Tibial artery (tissue), 4 donors: ENCODE measurements around the gene CDH1.
A peak's percentile ranks its signal among the peaks of the same experiment; 100 is the strongest.
"Not testable (repeated sequence)": the region's sequence is repeated elsewhere in the genome, so short reads cannot be mapped to it uniquely, and the experiment has no call there.

Source experiments
- DNase-seq, 2 donors: peaks; one replicate each; pipeline ENCODE4 v3.0.0-alpha.2; 2019
- H3K27ac ChIP-seq, 2 donors: fragments of 200-600 bp; sonication (generic) in 1 of 2; 1 replicate in 1 of 2; 2 replicates in 1 of 2; pipeline ENCODE4 v1.5.1; 2018 to 2019; ENCODE audit warnings: mild to moderate bottlenecking in 1 of 2
- H3K27me3 ChIP-seq, 2 donors: fragments of 200-600 bp; sonication (generic) in 1 of 2; one replicate each; pipeline versions ENCODE4 v1.5.1 to v1.6.0; 2016 to 2019
- H3K36me3 ChIP-seq, 3 donors: fragments of 200-600 bp; sonication (generic) in 2 of 3; one replicate each; pipeline ENCODE4 v1.5.1; 2016 to 2019; ENCODE audit warnings: mild to moderate bottlenecking in 2 of 3
- H3K4me1 ChIP-seq, 4 donors: fragments of 200-600 bp; sonication (generic) in 2 of 4; 1 replicate in 3 of 4; 2 replicates in 1 of 4; pipeline ENCODE4 v1.5.1; 2016 to 2019
- H3K4me3 ChIP-seq, 2 donors: fragments of 200-600 bp; sonication (generic) in 1 of 2; 1 replicate in 1 of 2; 2 replicates in 1 of 2; pipeline ENCODE4 v1.5.1; 2018 to 2019; ENCODE audit warnings: mild to moderate bottlenecking in 2 of 2
- H3K9me3 ChIP-seq, 3 donors: fragments of 200-600 bp; sonication (generic) in 1 of 3; one replicate each; pipeline ENCODE4 v1.5.1; 2016 to 2019
- intact Hi-C: fragments of 100-400 bp; cut with DNase I; formaldehyde crosslinking; loops from one replicate; pipeline ENCODE4 v1.15.0; 2023; ENCODE audit warnings: low total_unique reads
- TF ChIP-seq, protein P1 (sequence below), 2 experiments: fragments of 200-600 bp in 1 of 2; fragments of 450-650 bp in 1 of 2; IDR thresholded peaks; one replicate each; pipeline ENCODE4 v1.5.1; 2017 to 2019; ENCODE audit warnings: antibody characterized with exemption in 2 of 2, mild to moderate bottlenecking in 1 of 2, moderate library complexity in 1 of 2

The CDH1 gene

DNA sequence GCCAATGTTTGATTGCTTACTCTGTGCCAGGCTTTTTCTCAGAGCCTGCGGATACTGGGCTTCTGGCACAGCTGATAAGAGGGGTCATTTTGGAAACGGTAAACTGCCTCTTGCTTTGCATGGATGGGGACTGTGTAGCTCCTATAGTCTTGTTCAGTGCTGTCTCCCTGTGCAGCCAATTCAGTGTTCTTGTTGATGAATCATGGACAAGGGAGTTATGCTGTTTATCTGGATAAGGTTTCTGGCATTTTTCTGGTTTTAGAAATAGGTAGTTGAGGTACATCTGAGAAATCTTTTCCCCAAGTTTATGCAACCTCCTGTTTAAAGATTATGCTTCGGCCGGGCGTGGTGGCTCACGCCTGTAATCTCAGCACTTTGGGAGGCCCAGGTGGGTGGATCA lies 89.6 kb downstream of the CDH1 start:
- no peaks in the 10 kb centered on the region for H3K27me3 ChIP-seq
- TF ChIP-seq, protein P1, sequence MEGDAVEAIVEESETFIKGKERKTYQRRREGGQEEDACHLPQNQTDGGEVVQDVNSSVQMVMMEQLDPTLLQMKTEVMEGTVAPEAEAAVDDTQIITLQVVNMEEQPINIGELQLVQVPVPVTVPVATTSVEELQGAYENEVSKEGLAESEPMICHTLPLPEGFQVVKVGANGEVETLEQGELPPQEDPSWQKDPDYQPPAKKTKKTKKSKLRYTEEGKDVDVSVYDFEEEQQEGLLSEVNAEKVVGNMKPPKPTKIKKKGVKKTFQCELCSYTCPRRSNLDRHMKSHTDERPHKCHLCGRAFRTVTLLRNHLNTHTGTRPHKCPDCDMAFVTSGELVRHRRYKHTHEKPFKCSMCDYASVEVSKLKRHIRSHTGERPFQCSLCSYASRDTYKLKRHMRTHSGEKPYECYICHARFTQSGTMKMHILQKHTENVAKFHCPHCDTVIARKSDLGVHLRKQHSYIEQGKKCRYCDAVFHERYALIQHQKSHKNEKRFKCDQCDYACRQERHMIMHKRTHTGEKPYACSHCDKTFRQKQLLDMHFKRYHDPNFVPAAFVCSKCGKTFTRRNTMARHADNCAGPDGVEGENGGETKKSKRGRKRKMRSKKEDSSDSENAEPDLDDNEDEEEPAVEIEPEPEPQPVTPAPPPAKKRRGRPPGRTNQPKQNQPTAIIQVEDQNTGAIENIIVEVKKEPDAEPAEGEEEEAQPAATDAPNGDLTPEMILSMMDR (IDR thresholded peaks at IDR 0.05) = no peak
- H3K4me3 ChIP-seq = no peak overlapping the region
- no peak for DNase-seq
- peaks cover 0 to 8% (median 0%) of the 10 kb centered on the region in 3 donors for H3K36me3 ChIP-seq
- peaks cover 0 to 11% (median 2%) of the 10 kb centered on the region in 4 donors for H3K4me1 ChIP-seq
- H3K9me3 ChIP-seq = no peaks in the 10 kb centered on the region
- intact Hi-C loops = no loop called here
- no peak overlapping the region for H3K27ac ChIP-seq

- H3K4me3 ChIP-seq = no peak overlapping the region
- H3K36me3 ChIP-seq = peaks cover 0 to 20% (median 0%) of the 10 kb centered on the region in 3 donors
- no peak overlapping the region for H3K27ac ChIP-seq
- H3K4me1 ChIP-seq = no peaks in the 10 kb centered on the region
- no peaks in the 10 kb centered on the region for H3K27me3 ChIP-seq
- no peak for DNase-seq
- intact Hi-C loops = no loop called here
- TF ChIP-seq, protein P1 (IDR thresholded peaks at IDR 0.05) = no peak
- no peaks in the 10 kb centered on the region for H3K9me3 ChIP-seq
Measured at GRCh38 chr16:68833251-68833650, 96.2 kb downstream of the CDH1 start.

DNA sequence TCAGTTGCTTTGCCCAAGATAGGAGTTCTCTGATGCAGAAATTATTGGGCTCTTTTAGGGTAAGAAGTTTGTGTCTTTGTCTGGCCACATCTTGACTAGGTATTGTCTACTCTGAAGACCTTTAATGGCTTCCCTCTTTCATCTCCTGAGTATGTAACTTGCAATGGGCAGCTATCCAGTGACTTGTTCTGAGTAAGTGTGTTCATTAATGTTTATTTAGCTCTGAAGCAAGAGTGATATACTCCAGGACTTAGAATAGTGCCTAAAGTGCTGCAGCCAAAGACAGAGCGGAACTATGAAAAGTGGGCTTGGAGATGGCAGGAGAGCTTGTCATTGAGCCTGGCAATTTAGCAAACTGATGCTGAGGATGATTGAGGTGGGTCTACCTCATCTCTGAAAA lies 97.5 kb downstream of the CDH1 start:
- H3K4me3 ChIP-seq = no peak overlapping the region
- no peaks in the 10 kb centered on the region for H3K4me1 ChIP-seq
- H3K27me3 ChIP-seq = no peaks in the 10 kb centered on the region
- H3K36me3 ChIP-seq = peaks cover 0 to 17% (median 0%) of the 10 kb centered on the region in 3 donors
- no peak overlapping the region for H3K27ac ChIP-seq
- DNase-seq = no peak
- intact Hi-C loops = no loop called here
- H3K9me3 ChIP-seq = no peaks in the 10 kb centered on the region
- TF ChIP-seq, protein P1 (IDR thresholded peaks at IDR 0.05) = no peak

DNA sequence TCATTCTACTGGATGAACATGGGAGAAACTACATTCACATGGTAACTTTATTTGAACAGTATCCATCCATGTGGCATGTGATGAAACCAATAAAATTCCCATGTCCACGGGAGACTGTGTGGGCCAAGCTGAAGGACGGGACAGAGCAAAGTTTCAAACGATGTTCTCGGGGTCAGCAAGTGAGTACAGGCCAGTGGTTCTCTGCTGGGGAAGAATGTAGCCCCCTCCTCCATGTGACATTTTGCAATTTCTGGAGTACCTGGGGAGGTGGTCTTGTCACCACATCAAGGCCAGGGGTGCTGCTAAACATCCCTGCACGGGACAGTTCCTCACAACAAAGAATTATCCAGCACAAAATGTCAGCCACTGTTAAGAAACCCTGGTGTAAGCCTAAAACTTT lies 98.9 kb downstream of the CDH1 start:
- TF ChIP-seq, protein P1 (IDR thresholded peaks at IDR 0.05) = no peak
- intact Hi-C loops = no loop called here
- H3K27me3 ChIP-seq = no peaks in the 10 kb centered on the region
- no peaks in the 10 kb centered on the region for H3K9me3 ChIP-seq
- peaks cover 0 to 17% (median 0%) of the 10 kb centered on the region in 3 donors for H3K36me3 ChIP-seq
- H3K4me1 ChIP-seq = no peaks in the 10 kb centered on the region
- H3K4me3 ChIP-seq = no peak overlapping the region
- no peak for DNase-seq
- no peak overlapping the region for H3K27ac ChIP-seq

- H3K4me3 ChIP-seq = no peak overlapping the region
- no peaks in the 10 kb centered on the region for H3K36me3 ChIP-seq
- DNase-seq = no peak
- TF ChIP-seq, protein P1 (IDR thresholded peaks at IDR 0.05) = no peak
- no peak overlapping the region for H3K27ac ChIP-seq
- H3K9me3 ChIP-seq = no peaks in the 10 kb centered on the region
- peaks cover 0 to 15% (median 4%) of the 10 kb centered on the region in 4 donors for H3K4me1 ChIP-seq
- no peaks in the 10 kb centered on the region for H3K27me3 ChIP-seq
- intact Hi-C loops = loop anchor here (5.0 kb wide), 1 partner anchor 308 kb away; no protein-coding TSS in a partner anchor
Measured at GRCh38 chr16:68839831-68840230, 102.7 kb downstream of the CDH1 start.

GRCh38 chr16:68842964-68843481 lies 105.9 kb downstream of the CDH1 start:
- Histone ChIP-seq H3K4me1 (peaks cover 0 to 15% (median 4%) of the 10 kb centered on the region in 4 donors), H3K27ac (peak overlapping the region; percentile 87 to 95), H3K4me3 (peak overlapping the region; percentile 78 to 91)
- not testable (repeated sequence) for DNase-seq, H3K27me3 ChIP-seq, H3K36me3 ChIP-seq, H3K9me3 ChIP-seq
- intact Hi-C loops = loop anchor here (5.0 kb wide), 1 partner anchor 311 kb away; no protein-coding TSS in a partner anchor
